Daoy (cell line): ENCODE measurements around the gene MORC2. TPM values are rescaled to one million over a fixed set of nuclear protein-coding genes. Genes with fewer than 3 reads are reported as not detected.

Source experiments
- DNase-seq: peaks from one replicate; pipeline ENCODE4 v3.0.0-alpha.2; 2015; ENCODE audit warnings: low read depth
- total RNA-seq: library from RNA; depleted of rRNA; stranded (reverse); fragments of >200 nt; shearing (Covaris generic); gene quantifications from 2 replicates; pipeline ENCODE4 v1.2.3, GENCODE V29; 2014

The MORC2 gene
- total RNA-seq, 1 experiment from 2014 or later = 12.6 TPM

- DNase-seq = no peak
Measured at GRCh38 chr22:30921108-30921507, 47.5 kb downstream of the MORC2 start.

- DNase-seq = peak; percentile 71
Measured at GRCh38 chr22:30920407-30920806, 48.2 kb downstream of the MORC2 start.

GRCh38 chr22:30919973-30920372, 48.6 kb downstream of the MORC2 start:
- DNase-seq = no peak

- no peak for DNase-seq
Measured at GRCh38 chr22:30918761-30919160, 49.8 kb downstream of the MORC2 start.

GRCh38 chr22:30910358-30910757, 58.2 kb downstream of the MORC2 start:
- DNase-seq = no peak

GRCh38 chr22:30909306-30909705, 59.3 kb downstream of the MORC2 start:
- DNase-seq = no peak

- no peak for DNase-seq
Measured at GRCh38 chr22:30908051-30908461, 60.5 kb downstream of the MORC2 start.

- DNase-seq = no peak
Measured at GRCh38 chr22:30906946-30907345, 61.6 kb downstream of the MORC2 start.

GRCh38 chr22:30906411-30906810, 62.2 kb downstream of the MORC2 start:
- no peak for DNase-seq

- DNase-seq = no peak
Measured at GRCh38 chr22:30905696-30906341, 62.8 kb downstream of the MORC2 start.

- DNase-seq = no peak
Measured at GRCh38 chr22:30903876-30904460, 64.6 kb downstream of the MORC2 start.

GRCh38 chr22:30902496-30903357, 65.8 kb downstream of the MORC2 start:
- DNase-seq = no peak

- DNase-seq = no peak
Measured at GRCh38 chr22:30894371-30894740, 74.2 kb downstream of the MORC2 start.

GRCh38 chr22:30893434-30894370, 74.9 kb downstream of the MORC2 start:
- DNase-seq = no peak

GRCh38 chr22:30892731-30893221, 75.8 kb downstream of the MORC2 start:
- DNase-seq = no peak

- DNase-seq = no peak
Measured at GRCh38 chr22:30892286-30892685, 76.3 kb downstream of the MORC2 start.

GRCh38 chr22:30891781-30892180, 76.8 kb downstream of the MORC2 start:
- DNase-seq = no peak

- DNase-seq = no peak
Measured at GRCh38 chr22:30891443-30891755, 77.2 kb downstream of the MORC2 start.

- peak; percentile 36 for DNase-seq
Measured at GRCh38 chr22:30890686-30891442, 77.7 kb downstream of the MORC2 start.

- DNase-seq = no peak
Measured at GRCh38 chr22:30889996-30890480, 78.5 kb downstream of the MORC2 start.
